HG02678 (cell line): Measurements from ENCODE around the gene DNAJB7.
"Not testable (repeated sequence)": the region's sequence is repeated elsewhere in the genome, so short reads cannot be mapped to it uniquely, and the experiment has no call there.

Source experiments
- ATAC-seq: cut with Tn5 transposase; IDR thresholded peaks from one replicate; pipeline ENCODE4 v1.9.1; 2021; ENCODE audit warnings: mild to moderate bottlenecking, moderate library complexity; ENCODE audit not compliant: unreplicated experiment

DNAJB7 gene

GRCh38 chr22:40845816-40846215, 16.1 kb downstream of the DNAJB7 start:
- ATAC-seq = not testable (repeated sequence)

GRCh38 chr22:40844951-40845350, 17.0 kb downstream of the DNAJB7 start:
- ATAC-seq = no peak

- ATAC-seq = no peak
Observed at GRCh38 chr22:40838486-40838885, 23.4 kb downstream of the DNAJB7 start.

- ATAC-seq = no peak
Observed at GRCh38 chr22:40834619-40835018, 27.3 kb downstream of the DNAJB7 start.

GRCh38 chr22:40829131-40829530, 32.8 kb downstream of the DNAJB7 start:
- no peak for ATAC-seq

GRCh38 chr22:40826984-40827741, 34.8 kb downstream of the DNAJB7 start:
- no peak for ATAC-seq

GRCh38 chr22:40826292-40826691, 35.6 kb downstream of the DNAJB7 start:
- ATAC-seq = not testable (repeated sequence)

GRCh38 chr22:40823426-40823825, 38.5 kb downstream of the DNAJB7 start:
- no peak for ATAC-seq

- ATAC-seq = no peak
Observed at GRCh38 chr22:40819599-40820140, 42.2 kb downstream of the DNAJB7 start.

GRCh38 chr22:40818747-40819598, 42.9 kb downstream of the DNAJB7 start, which contains the start of gene SLC25A17:
Gene SLC25A17, minus strand, starts transcription at chr22:40819346. Its CDS starts 98 bp downstream, at chr22:40819248.
- ATAC-seq = peak; percentile 84

- no peak for ATAC-seq
Observed at GRCh38 chr22:40818192-40818746, 43.6 kb downstream of the DNAJB7 start.

GRCh38 chr22:40817737-40818136, 44.2 kb downstream of the DNAJB7 start:
- ATAC-seq = no peak

- no peak for ATAC-seq
Observed at GRCh38 chr22:40813912-40814315, 48.0 kb downstream of the DNAJB7 start.
